ENCODE results near the gene FAM110D.

FAM110D gene

DNA sequence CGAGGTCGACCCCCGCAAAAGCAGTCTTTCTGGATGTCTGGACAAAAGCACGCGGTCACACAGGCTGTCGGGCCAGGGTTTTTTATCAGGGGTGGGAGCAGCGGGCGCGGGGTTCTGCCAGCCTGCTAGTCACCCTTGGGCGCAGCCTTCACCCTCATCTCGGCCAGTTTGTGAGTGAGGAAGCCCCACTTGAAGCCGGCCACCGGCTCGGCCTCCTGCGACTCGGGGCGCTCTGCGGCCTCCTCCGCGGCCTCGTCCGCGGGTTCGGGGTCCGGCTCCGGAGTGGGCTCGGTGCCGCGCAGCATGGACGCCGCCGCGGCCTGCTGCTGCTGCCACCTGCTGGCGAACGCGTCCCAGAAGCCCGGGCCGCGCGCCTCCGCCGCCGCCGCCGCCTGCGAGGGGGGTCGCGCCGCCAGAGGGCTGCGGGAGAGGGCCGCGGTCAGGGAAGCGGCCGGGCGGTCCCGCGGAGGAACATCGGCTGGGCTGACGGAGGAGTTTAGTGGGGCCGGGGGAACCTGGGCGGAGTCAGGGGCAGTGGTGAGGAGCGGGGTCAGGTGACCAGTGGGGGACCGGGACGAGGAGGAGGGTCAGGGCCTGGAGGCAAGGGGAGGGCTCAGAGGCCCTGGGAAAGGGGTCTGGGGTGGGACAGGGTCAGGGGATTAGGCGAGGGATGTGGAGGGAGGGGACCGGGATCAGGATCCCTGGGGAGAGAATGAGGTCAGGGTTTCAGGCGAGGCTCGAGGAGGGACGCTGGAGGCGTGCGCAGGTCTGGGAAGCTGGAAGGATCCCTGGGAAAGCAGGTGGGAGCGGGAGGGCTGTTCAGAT is 5.4 kb downstream of the FAM110D start:
- DNase-seq = peak; percentile 19

DNA sequence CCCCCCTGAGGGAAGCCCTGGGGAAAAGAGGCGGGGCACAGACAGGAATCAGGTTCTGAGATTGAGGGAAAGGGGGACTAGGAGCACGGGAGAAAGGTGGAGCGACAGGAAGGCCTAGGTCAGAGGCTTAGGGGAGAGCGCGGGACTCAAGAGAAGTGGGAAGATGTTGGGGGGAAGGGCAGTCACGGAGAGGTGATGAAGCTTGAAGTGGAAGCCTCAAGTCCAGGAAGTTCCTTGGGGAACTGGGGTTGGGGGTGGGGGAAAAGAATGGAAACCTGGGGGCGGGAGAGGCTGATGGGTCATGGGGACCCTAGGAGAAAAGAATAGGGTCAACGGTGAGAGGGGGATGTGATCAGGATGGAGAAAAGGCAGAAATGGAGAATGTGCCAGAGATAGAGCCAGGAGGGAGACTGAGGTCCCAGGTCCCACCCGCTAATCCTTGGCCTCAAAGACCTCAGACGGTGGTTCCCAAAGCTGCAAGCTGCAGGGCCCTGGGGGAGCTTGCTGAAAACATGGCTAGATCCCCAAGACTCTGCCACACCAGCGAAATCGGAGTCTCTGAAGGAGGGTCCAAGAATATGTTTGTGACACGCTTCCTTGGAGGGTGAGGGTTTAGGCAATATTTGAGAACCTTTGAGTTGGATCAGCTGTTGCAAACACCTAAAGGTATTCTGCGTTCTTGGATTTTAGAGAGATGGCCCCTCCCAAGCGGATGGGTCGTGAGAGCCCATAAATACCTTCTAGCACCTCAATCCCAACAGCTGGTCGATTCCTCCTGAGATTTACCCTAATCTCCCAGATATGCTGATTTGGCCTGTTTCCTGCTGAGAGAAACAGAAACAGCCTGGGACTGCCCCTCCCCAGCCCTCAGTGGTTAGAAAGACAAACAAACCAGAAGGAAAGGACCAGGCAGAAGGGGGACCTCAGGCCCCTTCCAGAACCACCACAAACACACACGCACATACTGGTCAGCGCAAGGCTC is 6.3 kb downstream of the FAM110D start:
- DNase-seq = no peak

DNA sequence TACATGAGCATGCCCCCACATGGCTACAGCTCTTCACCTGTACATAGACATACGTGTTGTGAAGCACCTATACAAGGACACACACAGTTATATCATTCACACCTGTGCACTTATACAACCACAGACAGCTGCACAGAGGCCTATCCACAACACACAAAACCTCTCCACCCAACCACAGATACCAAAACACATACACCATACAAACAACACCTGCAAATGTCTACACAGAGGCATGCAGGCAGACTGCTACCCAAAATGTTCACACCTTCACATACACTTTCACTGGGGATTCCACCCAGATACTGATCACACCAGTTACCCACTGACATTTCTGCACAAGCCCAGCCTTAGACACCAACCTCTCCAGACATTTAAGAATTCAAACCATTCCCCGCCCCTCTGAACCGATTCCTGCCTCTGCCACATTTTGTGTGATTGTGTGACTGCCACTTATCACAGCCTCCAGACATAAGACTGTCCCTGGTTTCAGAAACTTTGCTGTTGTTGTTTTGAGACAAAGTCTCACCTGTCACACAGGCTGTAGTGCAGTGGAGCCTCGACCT is 7.9 kb downstream of the FAM110D start:
- DNase-seq = no peak

DNA sequence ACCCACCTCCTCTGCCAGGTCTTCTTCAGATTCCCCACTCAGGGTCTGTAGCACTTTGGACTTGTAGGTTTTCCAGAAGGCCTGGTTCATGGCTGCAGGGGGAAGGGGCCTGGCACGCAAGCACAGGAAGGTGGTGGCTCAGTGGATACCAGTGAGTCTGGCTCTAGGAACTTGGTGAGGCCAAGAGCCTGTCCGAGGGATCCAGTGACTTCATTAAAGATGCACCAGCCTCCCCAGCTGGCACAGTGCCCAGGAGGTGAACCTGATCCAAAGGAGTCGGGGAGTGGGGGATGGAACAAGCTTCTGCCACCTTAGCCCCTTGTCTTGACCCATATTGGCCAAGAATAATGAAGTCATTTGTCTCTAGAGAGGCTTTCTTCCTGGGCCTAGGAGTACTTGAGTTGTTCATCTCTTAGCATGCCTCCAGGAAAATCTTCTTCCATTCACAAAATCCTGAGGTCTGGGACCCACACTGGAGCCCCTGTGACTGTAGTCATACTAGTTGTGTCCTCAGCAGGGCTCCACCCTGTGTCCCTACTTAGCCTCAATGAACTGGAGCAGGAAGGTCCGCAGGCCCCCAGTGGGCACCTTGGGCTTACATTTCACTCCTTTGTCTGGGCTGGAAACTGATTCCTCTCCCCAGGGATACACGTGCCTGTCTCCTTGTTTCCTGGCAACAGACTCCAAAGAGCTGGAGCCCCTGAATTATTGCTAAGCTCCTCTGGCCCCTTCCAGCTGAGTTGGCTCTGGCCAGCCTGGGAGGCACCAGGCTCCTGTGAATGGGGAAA is 9.7 kb downstream of the FAM110D start, which contains the start of gene C1orf232:
TSS of gene C1orf232 (minus strand) at position 554 of the 788 bp plus-strand sequence. CDS start at position 90, 464 bp downstream.
- DNase-seq = no peak

DNA sequence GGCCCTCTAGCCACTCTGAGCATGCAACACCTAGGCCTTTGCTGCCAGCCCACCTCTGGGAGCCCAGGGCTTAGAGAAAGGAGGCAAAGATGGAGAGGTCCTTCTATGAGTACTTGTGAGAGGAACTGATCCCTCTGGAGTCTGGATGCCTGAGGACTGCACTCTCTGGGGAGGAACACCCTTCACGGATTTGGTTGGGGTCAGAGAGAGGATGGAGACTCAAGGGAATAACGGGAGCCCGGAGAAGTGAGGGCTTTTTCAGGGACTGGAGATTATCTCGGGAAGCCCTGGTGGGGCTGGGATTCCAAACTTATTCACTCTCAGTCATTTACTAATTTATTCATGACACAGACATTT is 10.3 kb downstream of the FAM110D start:
- no peak for DNase-seq

DNA sequence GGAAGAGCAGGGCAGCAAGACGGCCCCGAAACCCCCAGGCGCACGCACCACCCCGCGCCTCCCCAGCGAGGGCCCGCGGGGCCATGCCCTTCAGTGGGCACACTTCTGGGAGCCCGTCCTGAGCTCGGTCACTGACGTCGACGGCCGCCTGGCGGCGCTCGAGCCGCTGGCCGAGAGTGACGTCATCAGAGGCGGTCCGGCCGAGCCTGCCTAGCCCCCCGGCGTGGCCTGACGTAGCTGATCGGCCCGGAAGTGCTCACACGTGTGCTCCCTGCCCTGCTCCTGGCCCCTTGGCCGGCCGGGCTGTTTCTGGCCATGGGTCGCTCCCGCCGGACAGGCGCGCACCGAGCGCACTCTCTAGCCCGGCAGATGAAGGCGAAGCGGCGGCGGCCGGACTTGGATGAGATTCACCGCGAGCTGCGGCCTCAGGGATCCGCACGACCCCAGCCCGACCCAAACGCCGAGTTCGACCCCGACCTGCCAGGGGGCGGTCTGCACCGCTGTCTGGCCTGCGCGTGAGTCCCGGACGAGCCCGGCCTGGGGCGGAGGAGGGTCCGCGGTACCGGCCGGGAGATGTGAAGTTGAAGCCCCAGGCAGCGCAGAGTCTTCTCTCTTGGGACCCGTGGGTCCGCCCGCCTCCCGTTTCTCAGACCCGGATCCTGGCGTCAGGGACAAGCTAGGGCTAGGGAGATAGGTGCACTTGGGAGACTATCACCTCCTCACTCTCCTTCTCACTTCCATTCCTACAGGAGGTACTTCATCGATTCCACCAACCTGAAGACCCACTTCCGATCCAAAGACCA is 11.0 kb downstream of the FAM110D start, which contains the start of gene ZNF593:
TSS of gene ZNF593 (plus strand) at position 240 of the 803 bp plus-strand sequence. CDS start at position 316, 76 bp downstream.
- peak; percentile 73 for DNase-seq

DNA sequence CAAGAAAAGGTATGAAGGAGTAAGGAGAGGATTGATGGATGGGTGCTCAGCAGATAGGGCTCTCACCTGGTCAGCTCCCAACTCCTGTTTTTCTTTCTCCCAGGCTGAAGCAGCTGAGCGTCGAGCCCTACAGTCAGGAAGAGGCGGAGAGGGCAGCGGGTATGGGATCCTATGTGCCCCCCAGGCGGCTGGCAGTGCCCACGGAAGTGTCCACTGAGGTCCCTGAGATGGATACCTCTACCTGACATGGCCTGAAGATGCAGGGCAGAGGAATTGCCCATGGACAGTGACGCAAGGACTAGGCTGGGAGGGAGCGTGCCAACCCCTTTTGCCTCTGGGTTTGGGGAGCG is 11.6 kb downstream of the FAM110D start:
- DNase-seq = no peak

DNA sequence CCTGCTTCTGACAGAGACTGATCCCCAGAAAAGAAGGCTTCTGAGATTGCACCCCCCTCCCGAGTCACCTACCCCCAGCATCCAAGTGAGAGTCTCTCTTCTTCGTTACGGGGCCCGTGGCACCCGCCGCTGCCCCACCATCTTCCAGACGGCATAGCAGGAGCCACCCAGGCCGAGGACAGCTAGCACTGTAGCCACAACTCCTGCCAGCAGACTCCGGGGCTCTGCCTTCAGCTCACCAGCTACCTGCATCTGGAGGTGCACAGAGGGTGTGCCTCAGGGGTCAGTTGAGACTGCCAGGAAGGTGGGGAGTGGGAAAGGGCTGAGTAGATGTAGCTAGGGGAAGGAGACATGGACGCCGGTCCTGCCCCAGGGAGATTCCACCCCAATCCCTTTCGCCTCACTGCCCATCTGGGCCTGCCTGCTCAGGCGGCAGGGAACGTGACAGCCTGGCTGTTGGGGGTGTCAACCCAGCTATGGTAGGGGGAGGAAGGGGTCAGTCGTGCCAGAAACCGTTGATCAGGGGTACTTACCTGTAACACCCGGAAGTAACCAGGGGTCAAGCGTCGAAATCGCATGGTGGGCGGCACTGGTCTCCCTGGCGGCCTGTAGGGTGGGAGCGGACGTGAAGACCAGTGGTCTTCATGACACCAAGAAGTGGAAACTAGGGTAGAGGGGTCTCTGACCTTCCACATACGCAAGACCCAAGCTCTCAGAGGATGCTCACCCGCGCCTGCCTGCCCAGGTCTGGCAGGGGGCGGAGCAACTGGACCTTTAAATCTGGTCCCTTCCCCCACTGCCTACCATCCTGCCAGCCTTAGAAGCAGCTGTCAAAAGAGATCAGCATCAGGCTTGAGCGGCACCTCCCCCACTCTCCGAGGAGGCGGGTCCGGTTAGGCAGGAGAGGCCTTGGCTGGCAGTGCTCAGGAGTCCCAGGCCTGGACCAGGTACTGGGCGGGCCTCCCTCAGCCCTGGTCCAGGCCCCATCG is 12.5 kb downstream of the FAM110D start, which contains the start of gene ZNF593OS:
TSS of gene ZNF593OS (minus strand) at position 749 of the 989 bp plus-strand sequence. CDS start at position 578, 171 bp downstream.
- DNase-seq = no peak

DNA sequence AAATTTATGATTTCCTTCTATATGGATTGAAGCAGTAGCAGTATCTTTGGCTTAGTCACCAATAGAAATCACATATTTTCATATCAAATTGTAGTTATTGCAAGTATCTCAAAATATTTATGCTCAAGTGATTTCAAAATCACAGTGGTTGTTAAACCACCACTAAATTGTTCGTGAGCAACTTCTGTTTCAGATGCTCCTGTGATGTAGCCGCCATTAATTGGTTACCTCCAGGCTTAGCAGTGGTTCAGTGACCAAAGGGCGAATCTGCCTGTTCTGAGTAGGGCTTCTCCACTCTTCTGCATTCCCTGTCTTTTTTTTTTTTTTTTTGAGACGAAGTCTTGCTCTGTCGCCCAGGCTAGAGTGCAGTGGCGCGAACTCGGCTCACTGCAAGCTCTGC is 16.5 kb downstream of the FAM110D start:
- no peak for DNase-seq

DNA sequence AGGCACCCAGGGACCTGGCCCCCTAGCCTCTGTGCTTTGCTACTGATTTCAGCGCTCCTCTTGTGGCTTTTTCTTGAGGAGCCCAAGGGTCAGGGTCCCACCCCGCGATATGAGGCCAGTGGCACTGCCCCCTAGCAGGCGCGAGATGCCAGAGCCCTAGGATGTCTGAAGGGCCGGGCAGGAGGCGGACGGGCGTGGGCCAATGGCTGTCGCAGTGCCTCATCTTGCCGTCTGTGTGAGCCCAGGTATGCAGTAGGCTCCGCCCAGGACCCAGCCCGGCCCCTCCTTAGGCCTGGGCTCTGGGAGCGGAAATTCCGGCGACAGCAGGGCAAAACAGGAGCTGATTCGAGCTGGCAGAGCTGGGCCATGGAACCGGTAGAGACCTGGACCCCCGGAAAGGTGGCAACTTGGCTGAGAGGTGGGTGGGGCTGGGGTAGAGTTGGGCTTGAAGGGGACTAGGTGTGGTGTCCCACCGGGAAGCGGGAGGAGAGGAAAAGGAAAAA is 18.4 kb downstream of the FAM110D start, which contains the start of gene CNKSR1:
TSS of gene CNKSR1 (plus strand) at position 310 of the 503 bp plus-strand sequence. CDS start at position 367, 57 bp downstream.
- DNase-seq = no peak

DNA sequence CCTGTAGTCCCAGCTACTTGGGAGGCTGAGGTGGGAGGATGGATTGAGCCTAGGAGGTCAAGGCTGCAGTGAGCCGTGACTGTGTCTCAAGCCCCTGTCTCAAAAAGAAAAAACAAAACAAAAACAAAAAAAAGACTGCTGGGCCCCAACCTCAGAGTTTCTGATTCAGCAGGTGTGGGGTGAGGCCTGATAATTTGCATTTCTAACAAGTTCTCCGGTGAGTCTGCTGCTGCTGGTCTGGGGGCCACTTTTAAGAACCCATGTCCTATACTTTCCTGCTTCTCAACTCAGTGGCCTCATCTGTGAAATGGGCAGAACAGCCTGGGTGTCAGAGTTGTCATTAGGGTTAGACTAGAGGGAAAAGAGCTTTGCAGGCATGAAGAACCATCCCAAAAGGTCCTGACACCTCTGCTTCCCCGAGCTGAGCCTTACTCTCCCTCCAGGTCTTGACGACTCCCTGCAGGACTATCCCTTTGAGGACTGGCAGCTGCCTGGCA is 21.2 kb downstream of the FAM110D start:
- DNase-seq = no peak

DNA sequence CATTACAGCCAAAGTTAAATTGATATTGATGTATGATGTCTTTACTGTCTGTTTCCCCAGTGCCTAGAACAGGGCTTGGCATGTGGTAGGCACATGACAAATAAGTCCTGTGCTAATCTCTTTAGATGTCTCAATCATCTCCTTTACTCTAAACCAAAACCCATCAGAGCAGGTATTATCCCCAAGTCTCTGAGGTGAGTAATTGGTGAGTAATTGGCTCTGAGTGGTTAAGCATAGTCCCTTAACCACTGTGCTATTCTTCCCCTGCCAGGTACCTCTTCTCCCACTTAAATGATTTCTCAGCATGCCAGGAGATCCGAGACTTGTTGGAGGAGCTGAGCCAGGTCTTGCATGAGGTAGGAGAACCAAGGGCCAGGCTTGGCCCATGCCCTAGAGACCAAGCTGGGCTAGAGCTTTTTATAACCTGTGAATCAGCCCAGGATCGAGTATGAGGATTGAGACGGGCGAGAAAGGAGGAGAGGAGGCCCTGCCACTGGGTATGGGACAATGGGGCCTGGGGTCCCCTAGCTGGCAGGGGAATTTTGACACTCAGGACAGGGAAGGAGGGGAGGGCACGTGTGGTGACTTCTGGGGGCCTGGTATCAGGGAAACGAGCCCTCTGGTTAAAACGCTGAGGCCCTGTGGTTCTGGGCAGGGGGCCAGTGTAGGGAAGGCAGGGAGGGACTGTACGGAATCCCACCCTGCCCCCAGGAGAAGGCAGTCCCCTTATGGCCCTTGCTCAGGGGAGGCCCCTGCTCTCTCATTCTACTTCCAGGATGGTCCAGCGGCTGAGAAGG is 22.9 kb downstream of the FAM110D start:
- DNase-seq = no peak

DNA sequence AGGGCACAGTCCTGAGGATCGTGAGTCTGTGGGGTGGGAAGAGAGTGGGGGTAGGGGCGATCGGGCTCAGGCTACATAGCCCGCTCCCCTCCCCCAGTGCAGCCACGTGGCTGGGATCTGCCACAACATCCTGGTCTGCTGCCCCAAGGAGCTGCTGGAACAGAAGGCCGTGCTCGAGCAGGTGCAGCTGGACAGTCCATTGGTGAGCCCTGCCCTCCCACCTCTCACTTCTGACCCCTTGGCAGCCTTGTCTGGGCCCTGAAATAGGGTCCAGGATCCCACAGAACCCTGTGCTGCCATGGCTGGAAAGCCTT is 23.5 kb downstream of the FAM110D start:
- DNase-seq = no peak

DNA sequence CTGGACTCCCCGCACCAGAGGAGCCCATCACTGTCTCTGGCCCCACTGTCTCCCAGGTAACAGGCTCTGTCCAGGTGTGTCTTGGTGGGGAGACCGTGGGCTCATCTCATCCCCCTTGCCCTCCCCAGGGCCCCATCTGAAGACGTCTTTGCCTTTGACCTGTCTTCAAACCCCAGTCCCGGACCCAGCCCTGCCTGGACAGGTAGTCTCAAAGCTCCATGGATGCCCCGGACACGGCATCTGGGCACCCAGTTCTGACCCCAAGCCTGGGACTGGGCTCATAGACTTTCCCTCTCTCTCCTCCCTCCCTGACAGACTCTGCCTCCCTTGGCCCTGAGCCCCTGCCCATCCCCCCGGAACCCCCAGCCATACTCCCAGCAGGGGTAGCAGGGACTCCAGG is 25.2 kb downstream of the FAM110D start:
- no peak for DNase-seq

DNA sequence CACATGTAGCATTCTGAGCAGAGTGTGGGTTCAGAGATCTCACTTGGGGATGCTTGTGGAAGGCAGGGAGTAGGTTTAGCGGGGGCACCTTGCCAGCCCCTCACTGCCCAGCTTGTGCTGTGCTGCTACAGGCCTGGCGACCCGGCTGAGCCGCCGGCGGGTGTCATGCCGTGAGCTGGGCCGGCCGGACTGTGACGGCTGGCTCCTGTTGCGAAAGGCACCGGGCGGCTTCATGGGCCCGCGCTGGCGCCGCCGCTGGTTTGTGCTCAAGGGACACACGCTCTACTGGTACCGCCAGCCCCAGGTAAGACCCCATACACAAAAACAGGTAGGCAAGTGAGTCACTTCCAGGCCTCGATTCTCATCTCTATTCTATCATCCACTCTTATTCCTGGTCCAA is 26.0 kb downstream of the FAM110D start:
- no peak for DNase-seq

DNA sequence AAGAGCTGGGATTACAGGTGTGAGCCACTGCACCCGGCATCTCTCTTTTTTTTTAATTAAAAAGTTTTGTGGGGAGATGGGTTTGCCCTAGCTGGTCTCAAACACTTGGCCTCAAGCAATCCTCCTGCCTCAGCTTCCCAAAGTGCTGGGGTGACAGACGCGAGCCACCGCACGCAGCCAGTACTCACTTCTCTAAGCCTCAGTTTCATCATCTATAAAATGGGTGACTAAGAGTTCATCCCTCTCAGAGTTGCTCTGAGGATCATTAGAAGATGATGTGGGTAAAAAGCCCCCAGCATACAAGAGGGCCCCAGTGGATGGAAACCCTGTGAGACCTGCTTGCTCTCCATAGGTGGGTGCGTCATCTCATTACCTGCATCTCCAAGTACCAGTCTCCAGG is 29.0 kb downstream of the FAM110D start:
- DNase-seq = no peak

DNA sequence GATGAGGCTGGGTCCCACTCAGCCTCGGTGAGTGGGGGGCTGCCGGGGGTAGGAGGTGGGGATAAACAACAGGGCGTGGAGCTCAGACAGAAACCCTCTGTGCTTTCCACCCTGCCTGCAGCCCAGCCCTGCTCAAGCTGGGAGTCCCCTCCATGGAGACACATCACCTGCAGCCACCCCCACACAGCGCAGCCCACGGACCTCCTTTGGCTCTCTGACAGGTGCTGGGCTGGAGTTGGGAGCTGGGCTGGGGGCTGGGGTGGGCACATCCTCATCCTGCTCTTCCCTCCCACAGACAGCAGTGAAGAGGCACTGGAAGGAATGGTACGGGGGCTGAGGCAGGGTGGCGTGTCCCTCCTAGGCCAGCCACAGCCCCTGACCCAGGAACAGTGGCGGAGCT is 29.6 kb downstream of the FAM110D start:
- DNase-seq = no peak

DNA sequence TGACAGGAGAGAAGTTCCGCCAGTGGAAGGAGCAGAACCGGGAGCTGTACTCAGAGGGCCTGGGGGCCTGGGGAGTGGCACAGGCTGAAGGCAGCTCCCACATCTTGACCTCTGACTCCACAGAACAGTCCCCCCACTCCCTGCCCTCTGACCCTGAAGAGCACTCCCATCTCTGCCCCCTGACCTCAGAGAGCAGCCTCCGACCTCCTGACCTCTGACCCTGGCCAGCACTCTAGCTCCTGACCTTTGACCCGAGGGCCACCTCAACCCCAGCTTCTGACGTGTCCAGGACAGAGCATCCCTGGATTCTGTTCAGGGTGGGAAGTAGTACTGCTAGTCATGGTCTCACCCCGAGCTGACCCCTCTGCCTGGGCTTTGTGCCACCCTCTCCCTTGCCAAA is 30.5 kb downstream of the FAM110D start:
- no peak for DNase-seq

DNA sequence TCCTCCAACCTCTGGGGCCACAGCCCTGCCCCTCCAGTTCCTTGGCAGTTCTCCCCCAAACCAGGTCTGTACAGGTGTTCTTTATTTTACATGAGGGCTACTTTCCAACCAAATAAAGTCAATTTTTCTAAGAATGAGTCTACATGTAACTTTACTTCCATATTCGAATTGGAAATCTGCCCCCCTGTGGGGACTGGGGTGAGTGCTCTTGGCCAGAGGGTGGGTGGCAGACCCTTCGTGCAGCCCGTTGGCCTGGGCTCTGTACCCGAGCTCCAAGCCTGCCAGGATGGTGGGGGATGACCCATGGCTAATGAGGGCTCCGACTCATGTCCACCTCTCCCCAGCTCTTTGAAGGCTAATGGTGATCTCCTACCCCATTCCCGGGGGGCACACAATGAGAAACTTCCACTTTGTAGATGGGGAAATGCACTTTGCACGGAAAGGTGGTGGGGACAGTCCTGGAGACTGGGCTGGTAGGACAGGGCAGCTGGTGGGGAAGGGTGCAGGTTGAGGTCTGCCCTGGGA is 30.9 kb downstream of the FAM110D start:
- DNase-seq = no peak

Measured in effector CD8-positive, alpha-beta T cell (primary cell).